K562 (cell line): ENCODE measurements around the gene RNU11. TPM values are rescaled to one million over a fixed set of nuclear protein-coding genes. Genes with fewer than 3 reads are reported as not detected.

Experiments
- CBX5 ChIP-seq: IDR thresholded peaks from 2 replicates; pipeline ENCODE4 v1.6.1; 2014; ENCODE audit warnings: low read depth, borderline replicate concordance
- CXXC5 ChIP-seq: fragments of 250-450 bp; sonication (Bioruptor Pico); IDR thresholded peaks from 2 replicates; pipeline ENCODE4 v1.8.0; 2022; ENCODE audit warnings: inconsistent platforms, mild to moderate bottlenecking, moderate library complexity
- GABPA ChIP-seq: fragments of 200-800 bp; sonication (Bioruptor generic); conservative IDR thresholded peaks from 2 replicates; pipeline ENCODE4 v1.6.1; 2016; ENCODE audit warnings: low read depth, missing genetic modification characterization, missing compliant biosample characterization
- GABPB1 ChIP-seq: sonication (generic); formaldehyde crosslinking; IDR thresholded peaks from 2 replicates; pipeline ENCODE4 v1.8.0; 2022; ENCODE audit warnings: mild to moderate bottlenecking, missing genetic modification reagents
- MYC ChIP-seq, 2 experiments: fragments of 250-450 bp in 1 of 2; sonication (Bioruptor Pico) in 1 of 2; IDR thresholded peaks; 2 replicates each; pipeline versions ENCODE4 v1.5.1 to v1.6.1; 2012 to 2021; ENCODE audit warnings: low read depth in 2 of 2, borderline replicate concordance in 1 of 2, improper control_type of control experiment in 1 of 2, low read length in 1 of 2, mild to moderate bottlenecking in 1 of 2, moderate library complexity in 1 of 2
- RBBP5 ChIP-seq: fragments of 200-600 bp; sonication (generic); IDR thresholded peaks from 2 replicates; pipeline ENCODE4 v1.6.1; 2012; ENCODE audit warnings: borderline replicate concordance, mild to moderate bottlenecking, low read length, control low read depth, inconsistent platforms; ENCODE audit not compliant: insufficient read depth, poor library complexity, severe bottlenecking
- ZKSCAN3 ChIP-seq: fragments of 250-450 bp; sonication (Bioruptor Pico); IDR thresholded peaks from 2 replicates; pipeline ENCODE4 v1.4.0; 2020
- ZNF12 ChIP-seq: sonication (generic); formaldehyde crosslinking; IDR thresholded peaks from 2 replicates; pipeline ENCODE4 v1.4.0; 2020; ENCODE audit warnings: mild to moderate bottlenecking, missing genetic modification reagents
- polyA plus RNA-seq, 8 experiments: library from polyadenylated mRNA; depleted of rRNA in 4 of 8; stranded (reverse) in 5 of 8; unstranded in 3 of 8; fragments of >200 nt; fragmentation: Nextera tagmentation in 2 of 8; fragmentation: Illumina TruSeq in 1 of 8; extraction: Ambion mirVana in 2 of 8; extraction: Trizol in 1 of 8; gene quantifications; 2 replicates each; pipeline versions ENCODE4 v1.2.1 to v1.2.3, GENCODE V29; 2011 to 2014; ENCODE audit warnings: inconsistent platforms in 1 of 8, missing spikeins in 1 of 8
- total RNA-seq, 7 experiments: library from RNA; depleted of rRNA in 6 of 7; stranded (reverse); fragments of >200 nt in 6 of 7; fragmentation: Illumina TruSeq in 2 of 7; extraction: Trizol in 2 of 7; gene quantifications; 2 replicates each; pipeline versions ENCODE4 v1.2.1 to v1.2.3, GENCODE V29; 2011 to 2021; ENCODE audit warnings: low replicate concordance in 1 of 7
- TF ChIP-seq, protein P1 (sequence below): sonication (generic); formaldehyde crosslinking; IDR thresholded peaks from 2 replicates; pipeline ENCODE4 v1.8.0; 2023; ENCODE audit warnings: mild to moderate bottlenecking, missing genetic modification reagents
- TF ChIP-seq, protein P2 (sequence below): fragments of 200-600 bp; sonication (generic); IDR thresholded peaks from one replicate; pipeline ENCODE4 v1.6.1; 2012; ENCODE audit warnings: mild to moderate bottlenecking, low read depth, low read length, inconsistent platforms

The RNU11 gene
- total and polyA plus RNA-seq, 9 of the 15 experiments (the other 6 are each of a cell fraction or from before 2014, with no cell fraction given) = not detected

DNA sequence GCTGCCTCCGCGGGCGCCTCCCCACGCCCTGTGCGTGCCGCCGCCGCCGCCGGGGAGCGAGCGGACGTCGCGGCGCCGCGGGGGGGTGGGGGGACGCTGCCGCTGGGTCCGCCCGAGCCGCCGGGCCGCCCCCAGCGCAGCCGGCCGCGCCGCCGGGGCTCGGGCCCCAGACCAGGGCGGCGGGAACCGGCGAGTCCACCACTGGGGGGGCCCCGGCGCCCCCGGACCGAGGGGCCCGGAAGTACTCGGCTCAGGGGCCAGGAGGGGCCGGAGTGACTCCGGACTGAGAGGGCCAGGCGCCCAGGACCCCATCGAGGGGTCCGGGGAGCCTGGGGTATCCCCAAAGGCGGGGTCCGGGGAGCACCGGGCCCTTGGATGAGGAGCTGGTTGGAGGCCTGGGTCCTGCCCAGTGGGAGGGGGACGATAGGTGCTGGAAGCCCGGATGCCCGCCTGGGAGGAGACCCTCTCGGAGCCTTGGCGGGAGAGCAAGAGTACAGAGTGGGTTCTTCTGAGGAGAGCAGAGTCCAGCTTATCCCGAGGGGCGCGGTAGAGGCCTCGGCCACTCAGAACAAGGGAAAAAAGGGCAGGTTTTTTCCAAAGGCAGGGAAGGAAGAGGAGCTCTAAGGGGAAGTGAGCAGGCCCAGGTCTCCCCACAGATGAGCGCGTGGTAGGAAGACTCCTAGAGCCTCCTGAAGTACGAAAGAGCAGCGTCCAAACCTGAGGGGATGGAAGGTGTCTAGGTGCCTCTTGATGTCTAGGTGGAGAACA lies 20.7 kb downstream of the RNU11 start (continued):
- TF ChIP-seq CXXC5 (CRISPR knock-in tag) (peak; percentile 86), MYC (IDR thresholded peaks at IDR 0.05; ENCODE audit: low read depth, low read length) (peak; percentile 43; the same call in 1 of the 2 replicates), MYC (CRISPR knock-in tag; IDR thresholded peaks at IDR 0.05; ENCODE audit: borderline replicate concordance, low read depth) (peak; percentile 29; the same call in 1 of the 2 replicates), ZKSCAN3 (CRISPR knock-in tag) (no peak), CBX5 (no peak), ZNF12 (CRISPR knock-in tag) (peak; percentile 27; the same call in 1 of the 2 replicates), GABPB1 (CRISPR knock-in tag) (peak; percentile 59; the same call in 1 of the 2 replicates), GABPA (tag) (peak; percentile 33; the same call in 1 of the 2 replicates), RBBP5 (peak; percentile 61)
- TF ChIP-seq, protein P1, sequence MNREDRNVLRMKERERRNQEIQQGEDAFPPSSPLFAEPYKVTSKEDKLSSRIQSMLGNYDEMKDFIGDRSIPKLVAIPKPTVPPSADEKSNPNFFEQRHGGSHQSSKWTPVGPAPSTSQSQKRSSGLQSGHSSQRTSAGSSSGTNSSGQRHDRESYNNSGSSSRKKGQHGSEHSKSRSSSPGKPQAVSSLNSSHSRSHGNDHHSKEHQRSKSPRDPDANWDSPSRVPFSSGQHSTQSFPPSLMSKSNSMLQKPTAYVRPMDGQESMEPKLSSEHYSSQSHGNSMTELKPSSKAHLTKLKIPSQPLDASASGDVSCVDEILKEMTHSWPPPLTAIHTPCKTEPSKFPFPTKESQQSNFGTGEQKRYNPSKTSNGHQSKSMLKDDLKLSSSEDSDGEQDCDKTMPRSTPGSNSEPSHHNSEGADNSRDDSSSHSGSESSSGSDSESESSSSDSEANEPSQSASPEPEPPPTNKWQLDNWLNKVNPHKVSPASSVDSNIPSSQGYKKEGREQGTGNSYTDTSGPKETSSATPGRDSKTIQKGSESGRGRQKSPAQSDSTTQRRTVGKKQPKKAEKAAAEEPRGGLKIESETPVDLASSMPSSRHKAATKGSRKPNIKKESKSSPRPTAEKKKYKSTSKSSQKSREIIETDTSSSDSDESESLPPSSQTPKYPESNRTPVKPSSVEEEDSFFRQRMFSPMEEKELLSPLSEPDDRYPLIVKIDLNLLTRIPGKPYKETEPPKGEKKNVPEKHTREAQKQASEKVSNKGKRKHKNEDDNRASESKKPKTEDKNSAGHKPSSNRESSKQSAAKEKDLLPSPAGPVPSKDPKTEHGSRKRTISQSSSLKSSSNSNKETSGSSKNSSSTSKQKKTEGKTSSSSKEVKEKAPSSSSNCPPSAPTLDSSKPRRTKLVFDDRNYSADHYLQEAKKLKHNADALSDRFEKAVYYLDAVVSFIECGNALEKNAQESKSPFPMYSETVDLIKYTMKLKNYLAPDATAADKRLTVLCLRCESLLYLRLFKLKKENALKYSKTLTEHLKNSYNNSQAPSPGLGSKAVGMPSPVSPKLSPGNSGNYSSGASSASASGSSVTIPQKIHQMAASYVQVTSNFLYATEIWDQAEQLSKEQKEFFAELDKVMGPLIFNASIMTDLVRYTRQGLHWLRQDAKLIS = peak; percentile 72; the same call in 1 of the 2 replicates
- TF ChIP-seq, protein P2, sequence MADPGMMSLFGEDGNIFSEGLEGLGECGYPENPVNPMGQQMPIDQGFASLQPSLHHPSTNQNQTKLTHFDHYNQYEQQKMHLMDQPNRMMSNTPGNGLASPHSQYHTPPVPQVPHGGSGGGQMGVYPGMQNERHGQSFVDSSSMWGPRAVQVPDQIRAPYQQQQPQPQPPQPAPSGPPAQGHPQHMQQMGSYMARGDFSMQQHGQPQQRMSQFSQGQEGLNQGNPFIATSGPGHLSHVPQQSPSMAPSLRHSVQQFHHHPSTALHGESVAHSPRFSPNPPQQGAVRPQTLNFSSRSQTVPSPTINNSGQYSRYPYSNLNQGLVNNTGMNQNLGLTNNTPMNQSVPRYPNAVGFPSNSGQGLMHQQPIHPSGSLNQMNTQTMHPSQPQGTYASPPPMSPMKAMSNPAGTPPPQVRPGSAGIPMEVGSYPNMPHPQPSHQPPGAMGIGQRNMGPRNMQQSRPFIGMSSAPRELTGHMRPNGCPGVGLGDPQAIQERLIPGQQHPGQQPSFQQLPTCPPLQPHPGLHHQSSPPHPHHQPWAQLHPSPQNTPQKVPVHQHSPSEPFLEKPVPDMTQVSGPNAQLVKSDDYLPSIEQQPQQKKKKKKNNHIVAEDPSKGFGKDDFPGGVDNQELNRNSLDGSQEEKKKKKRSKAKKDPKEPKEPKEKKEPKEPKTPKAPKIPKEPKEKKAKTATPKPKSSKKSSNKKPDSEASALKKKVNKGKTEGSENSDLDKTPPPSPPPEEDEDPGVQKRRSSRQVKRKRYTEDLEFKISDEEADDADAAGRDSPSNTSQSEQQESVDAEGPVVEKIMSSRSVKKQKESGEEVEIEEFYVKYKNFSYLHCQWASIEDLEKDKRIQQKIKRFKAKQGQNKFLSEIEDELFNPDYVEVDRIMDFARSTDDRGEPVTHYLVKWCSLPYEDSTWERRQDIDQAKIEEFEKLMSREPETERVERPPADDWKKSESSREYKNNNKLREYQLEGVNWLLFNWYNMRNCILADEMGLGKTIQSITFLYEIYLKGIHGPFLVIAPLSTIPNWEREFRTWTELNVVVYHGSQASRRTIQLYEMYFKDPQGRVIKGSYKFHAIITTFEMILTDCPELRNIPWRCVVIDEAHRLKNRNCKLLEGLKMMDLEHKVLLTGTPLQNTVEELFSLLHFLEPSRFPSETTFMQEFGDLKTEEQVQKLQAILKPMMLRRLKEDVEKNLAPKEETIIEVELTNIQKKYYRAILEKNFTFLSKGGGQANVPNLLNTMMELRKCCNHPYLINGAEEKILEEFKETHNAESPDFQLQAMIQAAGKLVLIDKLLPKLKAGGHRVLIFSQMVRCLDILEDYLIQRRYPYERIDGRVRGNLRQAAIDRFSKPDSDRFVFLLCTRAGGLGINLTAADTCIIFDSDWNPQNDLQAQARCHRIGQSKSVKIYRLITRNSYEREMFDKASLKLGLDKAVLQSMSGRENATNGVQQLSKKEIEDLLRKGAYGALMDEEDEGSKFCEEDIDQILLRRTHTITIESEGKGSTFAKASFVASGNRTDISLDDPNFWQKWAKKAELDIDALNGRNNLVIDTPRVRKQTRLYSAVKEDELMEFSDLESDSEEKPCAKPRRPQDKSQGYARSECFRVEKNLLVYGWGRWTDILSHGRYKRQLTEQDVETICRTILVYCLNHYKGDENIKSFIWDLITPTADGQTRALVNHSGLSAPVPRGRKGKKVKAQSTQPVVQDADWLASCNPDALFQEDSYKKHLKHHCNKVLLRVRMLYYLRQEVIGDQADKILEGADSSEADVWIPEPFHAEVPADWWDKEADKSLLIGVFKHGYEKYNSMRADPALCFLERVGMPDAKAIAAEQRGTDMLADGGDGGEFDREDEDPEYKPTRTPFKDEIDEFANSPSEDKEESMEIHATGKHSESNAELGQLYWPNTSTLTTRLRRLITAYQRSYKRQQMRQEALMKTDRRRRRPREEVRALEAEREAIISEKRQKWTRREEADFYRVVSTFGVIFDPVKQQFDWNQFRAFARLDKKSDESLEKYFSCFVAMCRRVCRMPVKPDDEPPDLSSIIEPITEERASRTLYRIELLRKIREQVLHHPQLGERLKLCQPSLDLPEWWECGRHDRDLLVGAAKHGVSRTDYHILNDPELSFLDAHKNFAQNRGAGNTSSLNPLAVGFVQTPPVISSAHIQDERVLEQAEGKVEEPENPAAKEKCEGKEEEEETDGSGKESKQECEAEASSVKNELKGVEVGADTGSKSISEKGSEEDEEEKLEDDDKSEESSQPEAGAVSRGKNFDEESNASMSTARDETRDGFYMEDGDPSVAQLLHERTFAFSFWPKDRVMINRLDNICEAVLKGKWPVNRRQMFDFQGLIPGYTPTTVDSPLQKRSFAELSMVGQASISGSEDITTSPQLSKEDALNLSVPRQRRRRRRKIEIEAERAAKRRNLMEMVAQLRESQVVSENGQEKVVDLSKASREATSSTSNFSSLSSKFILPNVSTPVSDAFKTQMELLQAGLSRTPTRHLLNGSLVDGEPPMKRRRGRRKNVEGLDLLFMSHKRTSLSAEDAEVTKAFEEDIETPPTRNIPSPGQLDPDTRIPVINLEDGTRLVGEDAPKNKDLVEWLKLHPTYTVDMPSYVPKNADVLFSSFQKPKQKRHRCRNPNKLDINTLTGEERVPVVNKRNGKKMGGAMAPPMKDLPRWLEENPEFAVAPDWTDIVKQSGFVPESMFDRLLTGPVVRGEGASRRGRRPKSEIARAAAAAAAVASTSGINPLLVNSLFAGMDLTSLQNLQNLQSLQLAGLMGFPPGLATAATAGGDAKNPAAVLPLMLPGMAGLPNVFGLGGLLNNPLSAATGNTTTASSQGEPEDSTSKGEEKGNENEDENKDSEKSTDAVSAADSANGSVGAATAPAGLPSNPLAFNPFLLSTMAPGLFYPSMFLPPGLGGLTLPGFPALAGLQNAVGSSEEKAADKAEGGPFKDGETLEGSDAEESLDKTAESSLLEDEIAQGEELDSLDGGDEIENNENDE = no peak
